DND-41 (cell line): ENCODE results near the gene CARD19.

Source experiments
- CTCF ChIP-seq: IDR thresholded peaks from 2 replicates; pipeline ENCODE4 v1.5.1; 2012; ENCODE audit warnings: borderline replicate concordance, low read length, moderate library complexity, mild to moderate bottlenecking; ENCODE audit not compliant: poor library complexity, severe bottlenecking; ENCODE audit errors: extremely low read depth
- EZH2 ChIP-seq: IDR thresholded peaks from 3 replicates; pipeline ENCODE4 v1.6.1; 2012; ENCODE audit warnings: borderline replicate concordance, low read depth, mild to moderate bottlenecking, moderate library complexity, low read length, inconsistent platforms; ENCODE audit not compliant: severe bottlenecking

- TF ChIP-seq EZH2 (no peak), CTCF (no peak)
Observed at GRCh38 chr9:93130861-93131481, 35.0 kb downstream of the CARD19 start.
